GM18951 (cell line): ENCODE measurements around the gene FAM171A2.

Source experiments
- POLR2A ChIP-seq: IDR thresholded peaks from 4 replicates; pipeline ENCODE4 v1.6.1; 2011; ENCODE audit warnings: mild to moderate bottlenecking; ENCODE audit not compliant: insufficient read length, insufficient read depth; ENCODE audit errors: extremely low read depth
- in situ Hi-C: fragments of 300-500 bp; cut with MboI; formaldehyde crosslinking; loops from one replicate; pipeline ENCODE4 v1.12.0; 2022; ENCODE audit warnings: low sequenced_read_pairs, mixed read lengths, inconsistent platforms; ENCODE audit not compliant: unreplicated experiment

The FAM171A2 gene

DNA sequence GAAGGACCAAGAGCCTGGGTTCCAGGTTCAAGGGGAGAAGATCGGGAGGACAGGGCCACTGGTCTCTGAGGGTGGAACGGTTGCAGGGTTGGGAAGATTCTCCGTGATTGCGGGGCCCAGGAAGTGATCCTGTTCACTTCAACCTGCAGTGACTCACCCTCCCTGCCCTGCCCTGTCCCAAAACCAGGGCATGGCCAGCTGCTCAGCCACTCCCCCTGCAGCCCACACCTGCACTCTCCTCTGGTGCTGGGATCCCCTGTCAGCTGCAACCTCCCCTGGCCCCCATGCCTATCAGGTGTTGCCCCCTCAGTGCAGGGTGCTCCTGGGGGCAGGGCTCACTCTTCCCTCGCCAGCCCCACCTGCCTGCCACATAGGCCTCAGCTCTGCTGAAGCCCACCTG, 54.2 kb downstream of the FAM171A2 start:
- in situ Hi-C loops = no loop called here
- TF ChIP-seq POLR2A = no peak

DNA sequence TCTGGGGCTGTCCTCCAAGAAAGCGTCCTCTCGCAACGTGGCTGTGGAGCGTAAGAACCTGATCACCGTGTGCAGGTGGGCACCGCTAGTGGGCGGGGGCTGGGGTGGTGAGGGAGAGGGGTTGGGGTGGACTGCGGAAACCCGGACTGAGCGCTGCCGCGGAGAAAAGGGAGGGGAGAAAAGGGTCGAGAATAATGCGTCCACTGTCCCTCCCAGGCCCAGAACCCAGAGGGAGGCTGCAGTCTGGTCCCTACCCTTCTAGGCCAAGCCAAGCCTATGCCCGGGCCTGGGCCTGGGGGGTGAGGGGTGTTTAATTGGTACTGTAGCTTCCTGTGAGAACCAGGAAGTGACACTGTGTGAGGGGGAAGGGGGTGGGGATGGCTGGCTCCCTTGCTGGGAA, 54.8 kb downstream of the FAM171A2 start:
- in situ Hi-C loops = no loop called here
- TF ChIP-seq POLR2A = no peak

DNA sequence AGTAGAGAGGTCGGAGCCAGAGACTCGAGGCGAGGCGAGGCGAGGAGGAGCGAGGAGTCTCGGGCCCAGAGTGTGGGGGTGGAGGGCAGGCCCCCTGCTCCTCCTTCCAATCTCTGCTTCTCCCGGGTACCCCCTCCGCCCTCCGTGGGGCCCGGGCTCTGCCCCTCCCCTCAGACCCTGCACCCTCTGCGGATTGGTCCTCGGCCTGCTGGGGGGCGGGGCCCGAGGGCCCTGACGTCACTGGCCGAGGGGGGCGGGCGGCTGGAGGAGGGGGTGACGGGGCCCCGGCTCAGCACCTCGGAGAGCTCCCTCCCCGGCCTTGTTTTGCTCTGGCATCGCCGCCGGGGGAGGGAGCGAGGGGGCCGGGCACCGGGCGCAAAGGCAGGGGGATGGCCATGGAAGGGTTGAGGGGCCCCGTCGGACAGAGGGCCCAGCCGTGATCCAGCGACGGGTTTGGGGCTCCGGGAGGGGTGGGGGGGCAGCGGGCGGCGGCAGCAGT, 55.3 kb downstream of the FAM171A2 start, which contains the start of gene RUNDC3A:
RUNDC3A (plus strand) TSS at position 282 of the 499 bp plus-strand sequence. CDS start 232 bp downstream, outside the sequence.
- in situ Hi-C loops = no loop called here
- TF ChIP-seq POLR2A = no peak

DNA sequence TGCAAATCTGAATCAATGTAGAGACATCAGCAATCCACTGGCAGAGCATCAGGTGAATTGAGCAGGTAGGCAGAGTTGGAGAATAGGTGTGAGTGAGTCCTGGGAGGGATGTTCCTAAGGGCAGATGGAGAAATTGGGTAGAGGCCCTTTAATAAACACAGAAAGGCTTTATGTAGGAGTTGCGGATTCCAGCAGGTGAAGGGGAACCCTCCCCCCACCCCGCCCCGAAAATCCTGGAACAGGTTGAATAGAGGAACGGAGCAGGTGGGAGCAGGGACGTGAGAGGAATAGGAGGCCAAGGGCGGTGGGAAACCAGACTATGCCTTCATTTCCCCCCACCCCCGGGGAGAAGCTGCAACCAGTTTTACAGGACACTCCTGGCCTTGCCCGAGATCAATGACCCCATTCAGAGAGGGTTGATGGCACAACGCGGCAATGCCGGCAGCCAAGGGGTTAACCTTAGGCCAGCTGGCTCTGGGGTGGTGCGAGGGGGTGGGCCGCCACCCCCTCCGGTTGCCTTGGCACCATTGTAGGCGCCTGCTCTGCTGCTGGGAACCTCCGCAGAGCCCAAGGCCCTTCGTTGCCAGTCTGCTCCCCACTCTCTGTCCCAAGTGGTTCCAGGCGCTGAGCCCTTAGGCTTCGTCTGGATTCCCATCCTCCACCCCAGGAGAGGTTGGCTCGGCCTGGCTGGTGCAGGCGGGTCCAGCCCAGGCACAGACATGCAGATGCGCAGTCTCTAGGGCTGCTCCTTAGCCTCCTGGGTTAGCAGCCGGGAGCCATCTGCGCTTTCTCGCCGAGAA, 56.1 kb downstream of the FAM171A2 start:
- in situ Hi-C loops = no loop called here
- no peak for TF ChIP-seq POLR2A

DNA sequence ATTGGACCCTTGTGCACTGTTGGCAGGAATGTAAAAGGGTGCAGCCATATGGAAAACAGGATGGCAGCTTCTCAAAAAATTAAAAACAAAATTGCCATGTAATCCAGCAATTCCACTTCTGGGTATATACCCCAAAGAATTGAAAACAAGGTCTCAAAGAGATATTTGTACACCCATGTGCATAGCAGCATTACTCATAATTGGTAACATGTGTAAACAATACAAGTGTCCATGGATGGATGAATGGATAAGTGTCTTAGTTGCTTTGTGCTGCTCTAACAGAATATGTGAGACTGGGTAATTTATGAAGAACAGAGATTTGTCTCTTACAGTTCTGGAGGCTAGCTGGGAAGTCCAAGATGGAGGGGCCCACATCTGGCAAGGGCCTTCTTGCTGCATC, 59.0 kb downstream of the FAM171A2 start:
- in situ Hi-C loops = no loop called here
- no peak for TF ChIP-seq POLR2A
